Measurements from ENCODE around the gene NACAD.
"Not testable (repeated sequence)": the region's sequence is repeated elsewhere in the genome, so short reads cannot be mapped to it uniquely, and the experiment has no call there.

NACAD gene

DNA sequence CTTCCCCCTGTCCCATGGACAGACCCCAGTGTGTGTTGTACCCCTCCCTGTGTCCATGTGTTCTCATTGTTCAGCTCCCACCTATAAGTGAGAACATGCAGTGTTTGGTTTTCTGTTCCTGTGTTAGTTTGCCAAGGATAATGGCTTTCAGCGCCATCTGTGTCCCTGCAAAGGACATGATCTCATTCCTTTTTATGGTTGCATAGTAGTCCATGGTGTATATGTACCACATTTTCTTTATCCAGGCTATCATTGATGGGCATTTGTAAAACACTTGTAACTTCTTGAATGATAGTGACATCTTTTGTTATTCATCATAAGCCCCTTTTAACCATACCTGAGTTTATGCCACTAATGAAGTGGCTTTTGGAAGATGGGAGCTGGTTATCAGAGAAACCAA lies 25.5 kb upstream of the NACAD start:
- DNase-seq (ENCODE audit: low read depth in 2 of 2), result not testable (repeated sequence)

DNA sequence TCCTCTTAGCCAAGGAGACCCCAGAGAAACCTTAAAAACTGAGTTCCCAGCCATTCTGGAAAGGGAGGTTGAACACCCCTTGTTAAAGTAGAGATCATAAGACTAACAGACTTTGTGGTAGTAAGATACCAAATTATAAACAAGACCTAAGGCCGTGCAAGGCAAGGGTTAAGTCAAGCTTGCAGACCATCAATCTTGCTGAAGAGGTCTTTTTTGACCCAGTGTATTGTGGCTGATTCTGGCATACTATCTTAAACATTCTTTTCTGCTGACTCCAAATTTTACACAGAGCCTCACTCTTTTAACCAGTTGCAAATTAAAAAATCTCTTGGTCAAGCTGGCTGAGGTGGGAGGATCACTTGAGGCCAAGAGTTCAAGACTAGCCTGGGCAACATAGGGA lies 23.9 kb upstream of the NACAD start:
- no peak for DNase-seq (ENCODE audit: low read depth in 2 of 2)

DNA sequence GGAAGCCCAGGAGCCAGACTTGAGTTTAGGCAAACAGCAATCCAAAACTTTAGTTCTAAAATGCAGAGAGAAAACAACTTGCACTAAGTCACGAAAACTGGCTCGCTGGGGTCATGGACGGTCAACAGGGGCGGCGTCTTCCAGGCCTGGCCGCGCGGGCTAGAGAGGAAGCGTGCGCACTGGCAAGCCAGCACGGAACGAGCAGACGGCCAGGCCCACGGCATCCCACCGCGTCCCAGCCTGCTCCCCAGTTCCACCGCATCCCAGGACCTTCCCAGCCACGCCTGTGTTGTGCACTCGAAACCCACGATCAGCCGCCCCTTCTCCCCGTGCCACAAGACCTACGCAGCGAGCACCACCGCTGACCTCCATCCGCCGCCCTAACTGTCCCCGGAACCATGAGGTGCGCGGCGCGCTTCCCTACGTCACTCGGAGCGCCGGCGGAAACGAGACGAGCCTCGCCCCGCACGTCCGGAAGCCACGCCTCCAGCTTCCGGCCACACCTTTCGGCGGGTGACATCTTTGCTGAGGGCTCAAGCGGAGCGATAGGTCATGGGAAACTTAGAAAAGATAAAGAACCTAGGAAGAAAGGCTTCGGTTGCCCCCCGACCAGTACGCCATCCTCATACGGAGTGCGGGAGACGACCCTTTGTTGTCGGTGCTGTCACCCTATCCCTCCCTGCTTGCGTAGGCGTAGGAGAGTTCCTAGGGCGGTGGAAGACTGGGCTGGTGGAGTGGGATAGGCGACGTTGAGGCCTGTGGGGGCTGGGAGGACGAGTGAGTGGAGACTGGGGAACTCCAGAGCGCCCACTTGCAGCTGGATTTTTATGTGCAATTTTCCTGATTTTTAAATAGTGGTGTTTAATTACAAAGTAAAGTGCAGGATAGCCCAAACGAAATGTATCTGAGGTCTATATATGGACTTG lies 22.8 kb upstream of the NACAD start, which contains the start of gene TBRG4:
Gene TBRG4, minus strand, starts transcription at position 400 of the 926 bp plus-strand sequence. CDS start 2,460 bp downstream, outside the sequence.
- peak; percentile 89 to 91 for DNase-seq (ENCODE audit: low read depth in 2 of 2)

DNA sequence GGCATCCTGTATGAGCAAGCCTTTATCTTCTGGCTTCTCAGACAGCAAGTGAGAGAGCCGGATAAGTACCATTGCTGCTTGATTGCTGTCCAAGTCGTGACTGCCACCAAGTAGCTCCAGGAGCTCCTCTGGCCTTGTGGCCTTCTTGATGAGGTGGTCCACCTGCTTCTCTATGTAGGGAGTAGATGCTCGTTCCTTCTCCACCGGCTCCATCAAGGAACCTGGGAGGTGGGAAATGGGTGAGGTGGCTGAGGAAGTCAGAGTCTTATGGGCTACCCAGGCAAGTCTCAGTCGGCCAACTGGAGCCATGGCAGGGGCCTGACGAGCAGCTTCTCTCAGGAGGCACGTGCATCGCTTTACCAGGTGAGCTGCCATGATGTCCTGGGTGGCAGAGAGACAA lies 20.1 kb upstream of the NACAD start:
- no peak for DNase-seq (ENCODE audit: low read depth in 2 of 2)

DNA sequence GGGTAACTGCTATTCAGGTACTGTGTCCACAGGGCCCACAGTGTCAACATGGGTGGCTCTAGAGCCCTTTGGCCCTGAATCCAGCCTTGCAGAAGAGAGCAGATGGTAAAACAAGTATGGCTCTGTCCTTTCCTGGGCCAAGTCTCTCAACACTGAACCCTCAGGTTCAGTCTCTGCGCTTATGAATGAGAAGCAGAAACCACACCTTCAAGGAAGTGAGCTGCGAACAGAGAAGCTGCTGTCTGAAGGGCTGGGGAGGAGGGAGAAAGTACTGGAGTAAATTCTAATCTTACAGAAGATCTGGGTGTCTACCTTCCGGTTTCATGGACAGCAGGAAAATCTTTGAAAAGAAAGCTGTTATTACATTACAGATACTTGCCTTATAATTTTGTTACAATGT lies 18.6 kb upstream of the NACAD start:
- DNase-seq (ENCODE audit: low read depth in 2 of 2), result no peak

DNA sequence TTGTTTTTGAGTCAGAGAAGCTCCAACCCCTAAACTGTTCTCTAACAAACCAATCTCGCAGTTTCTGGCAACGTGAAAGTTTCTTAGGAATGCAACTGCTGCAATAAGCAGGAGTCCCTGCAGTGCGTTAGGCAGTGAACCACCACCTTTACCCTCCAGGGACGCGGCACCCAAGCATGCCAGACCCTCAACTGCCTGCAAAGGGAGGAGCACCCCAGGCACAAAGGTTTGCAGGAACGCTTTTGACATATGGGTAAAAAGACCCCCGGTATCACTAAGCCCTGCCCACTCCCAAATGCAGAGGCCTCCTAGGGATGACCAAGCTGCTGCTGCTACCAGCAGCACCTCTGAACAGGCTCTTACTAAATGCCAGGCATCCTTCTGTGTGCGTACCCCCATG lies 18.1 kb upstream of the NACAD start:
- DNase-seq (ENCODE audit: low read depth in 2 of 2), result no peak

DNA sequence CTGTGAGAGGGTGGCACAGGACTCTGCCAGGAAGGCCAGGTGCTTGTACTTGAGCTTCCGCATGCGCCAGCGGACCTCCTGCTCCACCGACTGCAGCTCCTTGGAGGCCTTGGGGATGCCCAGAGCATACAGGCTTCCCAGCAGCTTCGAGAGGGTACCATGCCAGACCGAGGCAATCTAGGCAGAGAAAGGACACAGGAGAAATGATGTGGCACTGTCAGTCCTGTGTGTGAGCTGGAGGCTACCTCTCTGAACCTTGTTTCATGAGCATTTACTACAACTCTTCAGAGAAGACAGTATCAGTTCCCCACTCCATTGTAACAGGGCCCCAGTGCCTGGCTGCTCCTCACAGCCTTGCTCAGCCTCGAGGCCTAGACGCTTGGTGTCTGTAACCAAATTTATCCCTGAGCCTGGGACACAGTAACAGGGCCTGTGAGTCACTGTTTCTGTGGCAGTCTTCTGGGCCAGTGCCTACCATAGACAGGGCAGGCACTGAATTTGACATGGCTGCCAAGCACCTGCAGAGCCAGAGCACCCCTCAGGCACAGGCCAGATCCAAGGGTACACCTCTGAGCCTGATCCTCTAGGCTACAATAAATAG lies 16.9 kb upstream of the NACAD start:
- DNase-seq (ENCODE audit: low read depth in 2 of 2), result no peak

DNA sequence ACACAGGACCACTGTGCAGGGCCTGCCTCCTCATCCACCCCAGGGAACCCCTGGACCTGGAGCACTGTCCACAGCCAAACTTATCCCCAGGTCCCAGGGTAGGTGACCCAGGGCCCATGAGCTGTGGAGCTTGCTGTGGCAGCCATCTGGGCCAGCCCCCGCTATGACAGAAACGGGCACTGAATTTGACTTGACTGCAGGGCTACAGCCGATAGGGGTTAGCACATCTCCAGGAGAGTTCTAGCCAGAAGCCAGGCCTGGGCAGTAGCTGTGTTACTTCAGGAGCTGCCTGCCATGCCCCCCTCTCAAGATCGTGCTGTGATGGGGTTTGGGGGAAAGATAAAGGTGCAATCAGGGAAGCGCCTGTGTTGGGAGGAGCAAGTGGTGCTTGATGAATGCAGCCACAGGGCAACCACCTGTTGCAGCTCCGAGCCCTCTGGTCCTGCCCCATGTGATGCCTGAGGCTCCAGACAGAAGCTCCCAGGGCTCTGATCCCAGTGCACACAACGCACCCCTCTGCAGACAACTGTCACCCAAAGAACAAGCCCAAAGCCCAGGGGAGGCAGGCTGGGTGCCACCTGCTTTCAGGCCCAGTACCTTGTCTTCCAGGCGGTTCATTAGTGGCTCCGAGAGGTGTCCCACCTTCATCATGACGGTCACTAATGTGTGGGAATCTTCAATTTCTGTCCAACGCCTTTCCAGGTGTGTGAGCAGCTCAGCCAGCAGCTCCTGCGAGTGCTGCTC lies 16.2 kb upstream of the NACAD start:
- DNase-seq (ENCODE audit: low read depth in 2 of 2), result no peak

DNA sequence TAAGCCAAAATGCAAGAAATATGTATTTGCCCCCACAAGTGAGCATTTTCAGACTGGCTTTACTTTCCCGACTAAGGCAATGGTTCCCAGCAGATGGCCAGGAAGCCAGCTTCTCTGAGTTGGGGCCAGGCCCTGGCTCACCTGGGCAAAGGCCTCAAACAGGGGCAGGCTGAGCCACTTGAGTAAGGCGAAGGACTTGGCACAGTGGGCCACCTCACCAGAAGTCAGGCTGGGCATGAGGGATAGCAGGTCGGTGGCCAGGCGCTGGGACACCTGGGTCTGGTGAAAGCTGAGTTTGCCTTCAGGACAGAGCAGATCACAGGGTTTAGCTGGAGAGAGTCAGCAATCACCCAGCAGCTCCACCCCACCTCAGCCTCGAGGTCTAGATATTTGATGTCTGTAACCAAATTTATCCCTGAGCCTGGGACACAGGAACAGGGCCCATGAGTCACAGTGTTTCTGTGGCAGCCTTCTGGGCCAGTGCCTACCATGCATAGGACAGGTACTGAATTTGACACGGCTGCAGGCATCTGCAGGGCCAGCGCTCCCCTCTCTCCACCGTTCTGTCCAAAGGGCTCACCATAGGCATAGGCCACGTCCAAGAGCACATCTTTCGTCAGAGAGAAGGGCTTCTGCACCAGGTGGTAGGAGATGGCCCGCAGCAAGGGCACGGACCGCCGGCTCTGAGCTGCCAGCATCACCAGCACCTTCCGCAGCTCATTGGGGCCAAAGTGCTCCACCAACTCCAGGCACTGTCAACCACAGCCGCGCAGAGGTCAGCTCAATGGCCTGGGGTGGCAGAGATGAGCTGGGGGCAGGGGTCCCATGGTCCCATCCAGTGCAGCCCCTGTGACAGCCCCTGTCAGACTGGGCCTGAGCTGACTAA lies 15.4 kb upstream of the NACAD start:
- DNase-seq (ENCODE audit: low read depth in 2 of 2), result no peak

DNA sequence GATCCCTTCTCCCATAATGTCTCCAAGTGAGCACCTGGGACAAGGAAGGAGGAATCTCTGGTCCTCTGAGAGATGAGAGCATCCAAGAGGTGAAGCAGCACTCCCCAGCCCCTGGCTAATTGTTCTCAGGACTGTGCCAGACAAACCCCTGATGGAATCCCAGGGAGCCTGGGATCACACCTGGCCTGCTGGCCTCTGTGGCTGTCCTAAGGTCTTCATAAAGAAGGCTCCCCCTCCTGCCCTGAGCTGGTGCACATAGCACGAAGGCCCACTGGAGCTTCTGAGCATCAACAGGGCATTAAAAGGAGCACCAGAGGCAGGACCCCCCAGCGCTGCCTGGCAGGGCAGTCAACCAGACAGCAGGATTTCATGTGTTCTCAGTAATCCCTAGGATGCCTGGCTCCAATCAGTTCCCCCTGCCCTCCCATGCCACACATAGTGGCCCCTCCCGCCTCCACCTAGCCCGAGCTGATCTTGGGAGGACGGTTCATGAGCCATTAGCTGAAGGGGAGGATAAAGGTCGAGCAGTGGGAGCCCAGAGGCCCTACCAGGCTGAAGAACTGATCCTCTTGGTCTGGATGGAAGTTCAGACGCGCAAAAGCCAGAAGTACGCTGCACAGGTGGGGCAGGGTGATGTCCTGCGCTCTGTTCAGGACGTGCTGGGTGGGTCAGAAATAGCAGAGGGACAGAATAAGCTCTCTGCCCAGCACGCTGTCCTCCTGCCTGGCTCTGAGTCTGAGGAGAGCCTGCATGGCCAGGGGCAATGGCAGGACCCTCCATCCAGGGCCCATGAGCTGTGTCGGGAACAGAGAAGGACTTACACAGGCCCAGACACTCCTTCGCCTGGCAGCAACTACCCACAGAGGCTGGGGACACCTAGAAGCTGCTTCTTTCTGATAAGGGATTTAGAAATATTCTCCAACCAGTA lies 14.3 kb upstream of the NACAD start:
- no peak for DNase-seq (ENCODE audit: low read depth in 2 of 2)

DNA sequence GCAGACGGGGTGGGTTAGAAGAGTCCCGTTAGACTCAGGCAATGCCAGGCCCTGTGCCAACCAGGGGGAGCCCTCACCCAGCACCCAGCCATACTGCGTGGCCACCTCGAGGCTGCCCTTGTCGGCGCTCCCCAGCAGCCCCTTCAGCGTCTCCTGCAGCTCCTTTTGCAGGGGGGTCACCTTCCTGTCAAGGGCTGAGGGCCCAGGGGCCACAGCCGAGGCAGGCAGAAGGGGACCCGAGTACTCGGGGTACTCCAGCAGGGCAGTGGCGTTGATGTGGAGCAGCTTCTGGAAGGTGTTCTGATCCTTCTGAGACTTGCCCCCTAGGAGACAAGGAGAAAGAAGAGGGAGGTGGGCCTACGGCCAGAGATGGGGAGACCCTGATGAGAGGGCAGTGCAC lies 13.0 kb upstream of the NACAD start:
- no peak for DNase-seq (ENCODE audit: low read depth in 2 of 2)

DNA sequence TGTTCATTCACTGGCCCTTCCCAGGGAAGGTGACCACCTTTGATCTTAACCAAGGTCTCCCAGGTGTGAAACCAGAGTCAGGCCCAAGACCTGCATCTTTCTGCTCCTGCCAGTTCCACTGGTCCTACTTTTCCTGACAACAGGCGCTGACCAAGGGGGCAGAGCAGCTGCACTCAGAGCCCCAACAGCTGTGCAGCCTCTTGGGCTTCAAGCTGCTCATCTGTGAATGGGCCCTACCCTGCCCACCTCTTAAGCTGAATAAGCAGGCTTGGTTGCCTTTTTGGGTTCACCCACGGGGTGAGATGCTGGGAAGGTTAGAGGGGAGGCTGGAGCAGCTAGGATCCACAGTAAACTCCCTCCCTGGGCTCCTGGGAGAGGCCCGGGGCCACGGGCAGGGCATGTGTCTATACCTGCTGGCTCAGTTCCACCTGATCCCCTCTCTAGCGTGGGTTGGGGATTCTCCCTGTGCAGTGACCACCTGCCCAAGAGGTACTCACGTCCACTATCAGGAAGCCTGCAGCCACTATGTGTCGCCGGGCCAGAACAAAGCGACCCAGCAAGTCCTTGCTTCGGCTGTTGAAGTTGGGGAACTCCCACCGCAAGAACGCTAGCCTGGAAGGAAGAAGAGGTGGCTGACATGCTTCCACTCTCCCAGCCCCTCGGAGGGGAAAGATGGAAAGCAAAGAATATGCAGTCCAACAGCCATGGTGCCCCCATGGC lies 12.2 kb upstream of the NACAD start:
- DNase-seq (ENCODE audit: low read depth in 2 of 2), result no peak

DNA sequence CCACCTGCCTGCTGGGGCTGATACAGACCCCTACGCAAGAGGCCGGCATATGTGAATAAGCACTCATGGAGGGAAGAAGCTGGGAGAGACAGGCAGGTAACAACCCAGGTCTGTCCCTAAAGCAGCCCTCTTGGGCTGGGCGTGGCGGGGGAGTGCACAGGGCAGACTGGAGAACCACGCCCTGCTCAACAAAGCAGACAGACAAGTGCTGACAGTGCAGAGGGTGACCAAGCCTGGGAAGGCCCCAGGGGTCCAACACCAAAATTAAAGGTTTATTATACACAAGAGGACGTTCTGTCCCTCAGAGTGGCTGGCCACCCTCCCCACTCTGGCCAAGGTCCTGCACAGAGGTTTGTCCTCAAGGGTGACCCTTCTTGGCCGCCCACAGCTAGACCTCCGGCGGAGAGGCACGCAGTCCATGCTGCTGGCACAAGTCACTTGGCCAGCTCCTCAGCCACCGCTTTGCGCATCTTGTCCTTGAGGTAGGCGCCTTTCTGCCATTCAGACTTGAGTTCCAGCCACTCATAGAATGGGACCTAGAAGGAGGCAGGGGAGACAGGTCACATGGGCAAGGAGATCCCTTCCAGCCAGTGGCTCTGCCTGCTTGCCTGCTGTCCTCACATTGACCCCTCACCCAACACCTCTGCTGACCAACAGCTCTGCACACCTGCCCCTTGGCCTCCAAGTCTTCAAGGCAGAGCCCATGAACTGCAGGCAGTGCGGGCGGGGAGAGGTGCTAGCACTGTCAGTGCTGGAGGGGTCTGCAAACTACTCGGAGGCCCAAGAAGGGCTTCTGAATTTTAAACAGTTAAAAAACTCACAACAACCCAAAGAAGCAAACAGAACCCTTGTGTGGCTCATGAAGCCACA lies 11.4 kb upstream of the NACAD start:
- no peak for DNase-seq (ENCODE audit: low read depth in 2 of 2)

DNA sequence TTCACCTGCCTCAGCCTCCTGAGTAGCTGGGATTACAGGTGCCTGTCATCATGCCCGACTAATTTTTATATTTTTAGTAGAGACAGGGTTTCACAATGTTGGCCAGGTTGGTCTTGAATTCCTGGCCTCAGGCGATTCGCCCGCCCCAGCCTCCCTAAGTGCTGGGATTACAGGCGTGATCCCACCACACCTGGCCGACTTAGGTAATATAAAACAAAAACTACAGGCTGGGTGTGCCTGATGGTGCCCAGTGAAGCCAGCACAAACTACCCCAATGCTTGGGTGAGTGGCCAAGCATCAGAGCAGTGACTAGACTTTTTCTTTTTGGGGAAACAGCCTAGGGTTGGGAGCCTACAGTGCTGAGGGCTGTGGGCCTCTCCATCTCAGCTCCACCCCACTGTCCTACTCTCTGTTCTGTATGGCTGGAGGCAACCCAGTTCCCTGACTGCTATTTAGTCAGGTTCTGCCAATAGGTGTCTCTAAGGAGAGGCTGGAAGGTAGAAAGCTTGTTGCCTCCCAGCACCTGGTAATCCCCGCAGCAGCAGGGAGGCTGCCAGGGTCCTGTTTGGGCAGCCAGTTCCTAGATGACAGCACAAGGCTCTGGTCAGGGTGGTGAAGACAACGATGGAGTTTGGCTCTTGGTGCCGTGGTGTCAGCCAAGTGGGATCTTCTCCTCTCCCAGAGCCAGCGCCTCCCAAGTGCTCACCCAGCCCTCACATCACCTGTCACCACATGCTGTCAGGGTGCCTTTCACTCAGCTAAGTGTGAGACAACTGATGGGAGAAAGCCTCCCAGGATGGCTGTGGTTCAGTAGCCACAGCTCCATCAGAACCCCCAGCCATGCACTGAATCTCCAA lies 10.4 kb upstream of the NACAD start:
- DNase-seq (ENCODE audit: low read depth in 2 of 2), result no peak

DNA sequence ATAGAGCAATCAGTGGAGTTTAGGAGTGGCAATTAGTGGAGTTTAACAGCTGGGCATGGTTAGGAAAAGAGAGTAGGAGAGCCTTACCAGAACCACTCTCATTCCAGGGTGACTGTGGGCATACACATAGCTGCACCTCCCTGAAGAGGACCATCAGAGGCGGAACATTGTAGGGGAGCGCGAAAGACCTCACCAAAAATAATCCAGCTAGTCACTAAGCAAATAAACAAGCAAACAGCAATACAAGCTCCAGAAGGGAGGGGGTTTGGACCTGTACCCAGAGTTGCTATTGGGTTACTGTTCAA lies 4.1 kb upstream of the NACAD start:
- DNase-seq (ENCODE audit: low read depth in 2 of 2), result no peak

DNA sequence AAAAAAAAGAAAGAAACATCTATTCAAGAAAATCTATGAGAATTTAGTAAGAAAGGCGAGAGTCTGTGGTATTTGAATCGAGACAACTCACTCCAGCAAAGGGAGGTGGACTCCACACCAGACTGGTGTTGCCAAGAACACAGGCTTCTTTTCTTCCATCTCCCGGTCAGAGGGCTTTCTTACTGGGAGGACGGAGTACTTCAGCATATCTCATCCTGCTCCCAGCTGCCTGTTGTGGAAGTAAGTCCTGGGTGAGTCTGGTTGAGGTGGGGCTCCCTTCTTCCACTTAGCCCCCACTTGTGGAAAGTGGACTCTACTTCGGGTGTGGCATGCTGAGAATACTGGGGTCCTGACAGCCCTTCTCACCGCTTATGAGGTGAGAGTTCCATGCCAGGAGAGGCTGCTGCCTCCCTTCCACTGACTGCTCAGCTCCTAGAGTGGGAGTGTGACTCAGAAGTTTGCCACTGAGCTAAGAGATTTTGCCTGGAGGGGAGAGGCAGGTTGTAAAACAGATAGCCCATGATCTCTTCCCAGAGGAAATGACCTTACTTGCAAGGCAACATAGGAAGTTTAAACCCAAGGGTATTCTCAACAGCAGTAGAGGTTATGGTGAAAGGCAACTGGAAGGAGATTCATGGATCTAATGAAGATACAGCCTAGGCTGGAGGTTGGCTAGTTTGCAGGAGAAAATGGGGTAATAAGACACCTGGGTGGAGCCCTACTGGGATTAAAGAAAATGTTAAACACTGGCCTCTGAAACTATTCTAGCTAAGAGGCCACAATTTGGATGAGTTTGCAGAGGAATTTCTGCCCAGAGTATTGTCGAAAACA lies 3.5 kb upstream of the NACAD start:
- DNase-seq (ENCODE audit: low read depth in 2 of 2), result no peak

DNA sequence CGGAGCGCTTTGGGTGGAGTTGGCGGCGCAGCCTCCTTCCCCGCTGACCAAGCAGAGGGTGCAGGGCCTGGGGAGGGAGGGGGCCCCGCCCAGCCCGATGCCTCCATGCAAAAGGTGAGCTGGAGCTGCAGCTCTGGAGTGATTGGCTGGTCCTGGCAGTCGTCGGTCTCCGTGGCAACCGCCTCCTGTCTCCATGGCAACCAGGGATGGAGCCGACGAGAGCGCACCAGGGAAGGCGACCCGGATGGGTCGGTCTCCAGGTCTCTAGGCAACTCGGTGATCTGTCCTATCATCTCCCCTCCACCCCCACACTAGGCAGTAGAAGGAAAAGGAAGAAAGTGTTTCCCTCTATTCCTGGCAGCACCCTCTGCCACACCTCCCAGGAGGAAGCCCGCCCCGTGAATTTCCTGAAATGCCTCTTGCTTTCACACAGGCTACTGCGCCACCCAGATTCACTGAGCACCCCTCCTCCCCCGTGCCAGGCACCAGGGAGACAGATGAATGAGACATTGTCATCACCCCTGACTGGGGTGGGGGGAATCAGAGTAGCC lies 647 bp upstream of the NACAD start:
- DNase-seq (ENCODE audit: low read depth in 2 of 2), result peak; percentile 29 to 60
